ENCODE data around the gene PTK6.

The PTK6 gene

GRCh38 chr20:63495167-63495720, 41.9 kb downstream of the PTK6 start:
- no peak for TF ChIP-seq SIN3A (IDR thresholded peaks at IDR 0.05; ENCODE audit: borderline replicate concordance, insufficient read depth, low read length)
- TF ChIP-seq REST (IDR thresholded peaks at IDR 0.05; ENCODE audit: insufficient read depth in 1 of 2, low read depth in 2 of 2, low read length in 2 of 2) = no peak
- TF ChIP-seq POLR2AphosphoS5 (IDR thresholded peaks at IDR 0.05; ENCODE audit: low read depth, low read length) = no peak
- no peak for TF ChIP-seq FOXP2 (optimal IDR thresholded peaks at IDR 0.05; ENCODE audit: borderline replicate concordance, extremely low read depth, extremely low read length, insufficient read depth)
- TF ChIP-seq TAF1 (IDR thresholded peaks at IDR 0.05; ENCODE audit: borderline replicate concordance, insufficient read depth, low read length) = no peak

GRCh38 chr20:63494420-63495166, 42.6 kb downstream of the PTK6 start:
- TF ChIP-seq POLR2AphosphoS5 (IDR thresholded peaks at IDR 0.05; ENCODE audit: low read depth, low read length) (no peak), FOXP2 (optimal IDR thresholded peaks at IDR 0.05; ENCODE audit: borderline replicate concordance, extremely low read depth, extremely low read length, insufficient read depth) (no peak), TAF1 (IDR thresholded peaks at IDR 0.05; ENCODE audit: borderline replicate concordance, insufficient read depth, low read length) (no peak), REST (IDR thresholded peaks at IDR 0.05; ENCODE audit: insufficient read depth in 1 of 2, low read depth in 2 of 2, low read length in 2 of 2) (no peak), SIN3A (IDR thresholded peaks at IDR 0.05; ENCODE audit: borderline replicate concordance, insufficient read depth, low read length) (no peak)

GRCh38 chr20:63494084-63494419, 43.1 kb downstream of the PTK6 start:
- no peak for TF ChIP-seq REST (IDR thresholded peaks at IDR 0.05; ENCODE audit: insufficient read depth in 1 of 2, low read depth in 2 of 2, low read length in 2 of 2)
- no peak for TF ChIP-seq FOXP2 (optimal IDR thresholded peaks at IDR 0.05; ENCODE audit: borderline replicate concordance, extremely low read depth, extremely low read length, insufficient read depth)
- no peak for TF ChIP-seq SIN3A (IDR thresholded peaks at IDR 0.05; ENCODE audit: borderline replicate concordance, insufficient read depth, low read length)
- TF ChIP-seq TAF1 (IDR thresholded peaks at IDR 0.05; ENCODE audit: borderline replicate concordance, insufficient read depth, low read length) = no peak

GRCh38 chr20:63493563-63494020, 43.6 kb downstream of the PTK6 start:
- TF ChIP-seq TAF1 (IDR thresholded peaks at IDR 0.05; ENCODE audit: borderline replicate concordance, insufficient read depth, low read length) (no peak), POLR2AphosphoS5 (IDR thresholded peaks at IDR 0.05; ENCODE audit: low read depth, low read length) (no peak)

- TF ChIP-seq TAF1 (IDR thresholded peaks at IDR 0.05; ENCODE audit: borderline replicate concordance, insufficient read depth, low read length) (no peak), FOXP2 (optimal IDR thresholded peaks at IDR 0.05; ENCODE audit: borderline replicate concordance, extremely low read depth, extremely low read length, insufficient read depth) (no peak), REST (IDR thresholded peaks at IDR 0.05; ENCODE audit: insufficient read depth in 1 of 2, low read depth in 2 of 2, low read length in 2 of 2) (no peak), SIN3A (IDR thresholded peaks at IDR 0.05; ENCODE audit: borderline replicate concordance, insufficient read depth, low read length) (no peak), POLR2AphosphoS5 (IDR thresholded peaks at IDR 0.05; ENCODE audit: low read depth, low read length) (no peak)
Measured at GRCh38 chr20:63492982-63493381, 44.2 kb downstream of the PTK6 start.
